K562 (cell line): ENCODE measurements around the gene PRKACB. TPM values are rescaled to one million over a fixed set of nuclear protein-coding genes. Genes with fewer than 3 reads are reported as not detected.

ENCODE experiments used
- polyA plus RNA-seq, 8 experiments: library from polyadenylated mRNA; depleted of rRNA in 4 of 8; stranded (reverse) in 5 of 8; unstranded in 3 of 8; fragments of >200 nt; fragmentation: Nextera tagmentation in 2 of 8; fragmentation: Illumina TruSeq in 1 of 8; extraction: Ambion mirVana in 2 of 8; extraction: Trizol in 1 of 8; gene quantifications; 2 replicates each; pipeline versions ENCODE4 v1.2.1 to v1.2.3, GENCODE V29; 2011 to 2014; ENCODE audit warnings: inconsistent platforms in 1 of 8, missing spikeins in 1 of 8
- total RNA-seq, 7 experiments: library from RNA; depleted of rRNA in 6 of 7; stranded (reverse); fragments of >200 nt in 6 of 7; fragmentation: Illumina TruSeq in 2 of 7; extraction: Trizol in 2 of 7; gene quantifications; 2 replicates each; pipeline versions ENCODE4 v1.2.1 to v1.2.3, GENCODE V29; 2011 to 2021; ENCODE audit warnings: low replicate concordance in 1 of 7
- TF ChIP-seq, protein P1 (sequence below), 2 experiments: fragments of 450-650 bp; formaldehyde crosslinking in 1 of 2; IDR thresholded peaks; 2 replicates each; pipeline versions ENCODE4 v1.4.0 to v1.6.1; 2014 to 2020; ENCODE audit warnings: mild to moderate bottlenecking in 2 of 2, borderline replicate concordance in 1 of 2, low read depth in 1 of 2

PRKACB gene
- total and polyA plus RNA-seq, 9 of the 15 experiments (the other 6 are each of a cell fraction or from before 2014, with no cell fraction given), result 1.1 to 5.2 (median 2.8) TPM

DNA sequence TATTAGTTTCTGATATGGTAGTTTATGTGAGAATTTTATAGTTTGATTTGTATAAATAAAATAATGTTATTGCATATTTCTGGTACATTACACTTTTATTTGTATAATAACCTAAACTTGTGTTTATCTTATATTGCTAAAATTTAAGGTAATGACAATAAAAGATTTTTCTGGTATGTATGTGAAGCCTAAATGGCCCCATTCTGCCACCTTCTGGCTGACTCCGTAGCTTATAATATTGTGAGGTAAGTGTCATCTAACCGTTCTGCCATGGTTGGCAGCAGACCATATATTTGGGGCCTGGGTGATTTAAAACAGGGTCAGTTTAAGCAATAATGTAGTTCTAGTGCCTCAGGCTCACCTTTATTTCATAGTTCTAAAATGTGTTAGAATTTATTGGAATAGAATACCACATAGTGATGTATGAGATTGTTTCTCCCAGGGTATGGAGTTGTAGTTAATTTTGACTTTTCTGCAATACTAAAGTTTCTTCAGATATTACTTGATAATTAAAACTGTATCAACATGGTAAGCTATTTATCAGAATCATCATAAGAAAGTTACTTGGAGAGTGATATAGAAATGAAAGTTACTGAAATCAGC lies 21.2 kb upstream of the PRKACB start (continued):
- TF ChIP-seq, protein P1, sequence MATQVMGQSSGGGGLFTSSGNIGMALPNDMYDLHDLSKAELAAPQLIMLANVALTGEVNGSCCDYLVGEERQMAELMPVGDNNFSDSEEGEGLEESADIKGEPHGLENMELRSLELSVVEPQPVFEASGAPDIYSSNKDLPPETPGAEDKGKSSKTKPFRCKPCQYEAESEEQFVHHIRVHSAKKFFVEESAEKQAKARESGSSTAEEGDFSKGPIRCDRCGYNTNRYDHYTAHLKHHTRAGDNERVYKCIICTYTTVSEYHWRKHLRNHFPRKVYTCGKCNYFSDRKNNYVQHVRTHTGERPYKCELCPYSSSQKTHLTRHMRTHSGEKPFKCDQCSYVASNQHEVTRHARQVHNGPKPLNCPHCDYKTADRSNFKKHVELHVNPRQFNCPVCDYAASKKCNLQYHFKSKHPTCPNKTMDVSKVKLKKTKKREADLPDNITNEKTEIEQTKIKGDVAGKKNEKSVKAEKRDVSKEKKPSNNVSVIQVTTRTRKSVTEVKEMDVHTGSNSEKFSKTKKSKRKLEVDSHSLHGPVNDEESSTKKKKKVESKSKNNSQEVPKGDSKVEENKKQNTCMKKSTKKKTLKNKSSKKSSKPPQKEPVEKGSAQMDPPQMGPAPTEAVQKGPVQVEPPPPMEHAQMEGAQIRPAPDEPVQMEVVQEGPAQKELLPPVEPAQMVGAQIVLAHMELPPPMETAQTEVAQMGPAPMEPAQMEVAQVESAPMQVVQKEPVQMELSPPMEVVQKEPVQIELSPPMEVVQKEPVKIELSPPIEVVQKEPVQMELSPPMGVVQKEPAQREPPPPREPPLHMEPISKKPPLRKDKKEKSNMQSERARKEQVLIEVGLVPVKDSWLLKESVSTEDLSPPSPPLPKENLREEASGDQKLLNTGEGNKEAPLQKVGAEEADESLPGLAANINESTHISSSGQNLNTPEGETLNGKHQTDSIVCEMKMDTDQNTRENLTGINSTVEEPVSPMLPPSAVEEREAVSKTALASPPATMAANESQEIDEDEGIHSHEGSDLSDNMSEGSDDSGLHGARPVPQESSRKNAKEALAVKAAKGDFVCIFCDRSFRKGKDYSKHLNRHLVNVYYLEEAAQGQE (IDR thresholded peaks at IDR 0.05; ENCODE audit: borderline replicate concordance), result peak; percentile 87
- TF ChIP-seq, protein P1 (CRISPR knock-in tag; IDR thresholded peaks at IDR 0.05; ENCODE audit: low read depth), result no peak
